Ovary (tissue), 9 donors: Measurements from ENCODE around the gene SFTPD. TPM values are rescaled to one million over a fixed set of nuclear protein-coding genes. Genes with fewer than 3 reads are reported as not detected.

ENCODE experiments used
- DNase-seq, 5 donors: peaks; one replicate each; pipeline ENCODE4 v3.0.0-alpha.2; 2019 to 2020
- H3K27ac ChIP-seq, 2 donors: fragments of 200-600 bp; one replicate each; pipeline versions ENCODE4 v1.5.1 to v1.8.0; 2019 to 2022
- H3K27me3 ChIP-seq: fragments of 200-600 bp; one replicate; pipeline ENCODE4 v1.8.0; 2022
- H3K36me3 ChIP-seq: fragments of 200-600 bp; sonication (generic); one replicate; pipeline ENCODE4 v1.5.1; 2019
- H3K4me1 ChIP-seq: one replicate; pipeline ENCODE4 v1.8.1; 2013; ENCODE audit warnings: mild to moderate bottlenecking, moderate library complexity; ENCODE audit not compliant: insufficient read depth
- H3K4me3 ChIP-seq: fragments of 200-600 bp; sonication (generic); one replicate; pipeline ENCODE4 v1.5.1; 2017
- H3K9me3 ChIP-seq, 2 donors: fragments of 200-600 bp in 1 of 2; sonication (generic) in 1 of 2; one replicate each; pipeline versions ENCODE4 v1.5.1 to v1.8.1; 2013 to 2019; ENCODE audit warnings: mild to moderate bottlenecking in 1 of 2, moderate library complexity in 1 of 2
- EP300 ChIP-seq: sonication (generic); formaldehyde crosslinking; IDR thresholded peaks from one replicate; pipeline ENCODE4 v1.6.1; 2017; ENCODE audit warnings: antibody characterized with exemption
- POLR2A ChIP-seq: fragments of 450-650 bp; IDR thresholded peaks from one replicate; pipeline ENCODE4 v1.6.1; 2017; ENCODE audit warnings: antibody characterized with exemption, mild to moderate bottlenecking, moderate library complexity
- WGBS, 3 donors: extraction: QIAGEN DNeasy Blood & Tissue Kit in 1 of 3; methylation state at CpG; one replicate each; pipeline versions ENCODE4 v1.1.5 to v1.1.7; 2013 to 2017; 5-methylcytosine and 5-hydroxymethylcytosine counted together
- intact Hi-C, 4 donors: fragments of 100-400 bp; cut with DNase I; formaldehyde crosslinking; loops; one replicate each; pipeline versions ENCODE4 v1.11.0 to v1.15.1; 2022 to 2023
- polyA plus RNA-seq, 2 donors: library from polyadenylated mRNA; stranded (reverse); fragments of 200-250 nt in 1 of 2; fragments of 350-450 nt in 1 of 2; fragmentation: Illumina TruSeq in 1 of 2; extraction: RNeasy Lipid Tissue Mini Kit (QIAGEN cat#74804) in 1 of 2; gene quantifications; one replicate each; pipeline ENCODE4 v1.2.3, GENCODE V29; 2013 to 2014
- total RNA-seq, 7 donors: library from RNA; depleted of rRNA in 2 of 7; stranded (reverse); fragments of >200 nt in 2 of 7; fragmentation: NEBNext Ultra II Directional in 3 of 7; extraction: Animal tissue kit (Norgen Biotek cat#: 25700) in 3 of 7; gene quantifications; one replicate each; pipeline versions ENCODE4 v1.1.0 to v1.2.4, GENCODE V29; 2016 to 2023
- TF ChIP-seq, protein P1 (sequence below), 3 donors: fragments of 450-650 bp in 2 of 3; fragments of 200-600 bp in 1 of 3; IDR thresholded peaks; one replicate each; pipeline versions ENCODE4 v1.5.1 to v1.8.0; 2016 to 2022; ENCODE audit warnings: antibody characterized with exemption in 3 of 3, mild to moderate bottlenecking in 1 of 3
- donor health status: DM: no; HTN: no; CAD: no; lungs with moderate emphysema.
- donor health status: DM: no; HTN: no; CAD: no.
- donor health status: Bipolar disorder and iron deficiency.
- donor health status: DM: yes; HTN: yes; CAD: no.
- donor health status: DM: no; HTN: no; CAD: no.
- donor health status: DM: yes; HTN: yes; CAD: no.

SFTPD gene
- total and polyA plus RNA-seq, 9 donors: 0.15 to 2.2 (median 0.30) TPM; not detected in 2

DNA sequence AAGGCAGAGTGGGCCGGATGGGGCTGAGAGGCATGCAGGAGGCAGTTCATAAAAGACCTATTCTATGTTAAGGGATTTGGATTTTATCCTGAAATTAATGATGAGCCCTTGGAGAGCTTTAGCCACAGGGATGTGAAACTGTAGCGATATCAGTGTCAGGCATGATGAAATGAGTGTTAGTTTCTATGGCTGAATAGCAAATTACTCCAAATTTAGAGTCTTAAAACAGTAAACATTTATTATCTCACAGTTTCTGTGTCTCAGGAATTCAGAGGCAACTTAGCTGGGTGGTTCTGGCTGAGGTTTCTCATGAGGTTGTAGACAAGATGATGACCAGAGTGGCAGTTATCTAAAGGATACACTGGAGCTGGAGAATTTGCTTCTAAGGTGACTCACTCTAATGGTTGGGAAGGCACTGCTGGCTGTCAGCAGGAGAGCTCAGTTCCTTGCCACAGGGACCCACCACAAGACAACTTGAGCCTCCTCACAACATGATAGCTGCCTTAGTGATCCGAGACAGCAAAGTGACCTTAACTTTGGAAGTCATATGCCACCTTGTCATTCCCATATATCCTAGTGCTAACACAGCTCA lies 36.7 kb upstream of the SFTPD start:
- no peaks in the 10 kb centered on the region for H3K36me3 ChIP-seq
- H3K27me3 ChIP-seq: no peaks in the 10 kb centered on the region
- no peaks in the 10 kb centered on the region for H3K9me3 ChIP-seq
- intact Hi-C loops: no loop called here
- 40 to 61% (median 57%) methylated on average over 3 of the region's 3 CpGs for WGBS, 3 donors
- DNase-seq: no peak
- no peak overlapping the region for H3K4me3 ChIP-seq
- no peak overlapping the region for H3K27ac ChIP-seq
- H3K4me1 ChIP-seq: peaks cover 2% of the 10 kb centered on the region
- TF ChIP-seq, protein P1, sequence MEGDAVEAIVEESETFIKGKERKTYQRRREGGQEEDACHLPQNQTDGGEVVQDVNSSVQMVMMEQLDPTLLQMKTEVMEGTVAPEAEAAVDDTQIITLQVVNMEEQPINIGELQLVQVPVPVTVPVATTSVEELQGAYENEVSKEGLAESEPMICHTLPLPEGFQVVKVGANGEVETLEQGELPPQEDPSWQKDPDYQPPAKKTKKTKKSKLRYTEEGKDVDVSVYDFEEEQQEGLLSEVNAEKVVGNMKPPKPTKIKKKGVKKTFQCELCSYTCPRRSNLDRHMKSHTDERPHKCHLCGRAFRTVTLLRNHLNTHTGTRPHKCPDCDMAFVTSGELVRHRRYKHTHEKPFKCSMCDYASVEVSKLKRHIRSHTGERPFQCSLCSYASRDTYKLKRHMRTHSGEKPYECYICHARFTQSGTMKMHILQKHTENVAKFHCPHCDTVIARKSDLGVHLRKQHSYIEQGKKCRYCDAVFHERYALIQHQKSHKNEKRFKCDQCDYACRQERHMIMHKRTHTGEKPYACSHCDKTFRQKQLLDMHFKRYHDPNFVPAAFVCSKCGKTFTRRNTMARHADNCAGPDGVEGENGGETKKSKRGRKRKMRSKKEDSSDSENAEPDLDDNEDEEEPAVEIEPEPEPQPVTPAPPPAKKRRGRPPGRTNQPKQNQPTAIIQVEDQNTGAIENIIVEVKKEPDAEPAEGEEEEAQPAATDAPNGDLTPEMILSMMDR (IDR thresholded peaks at IDR 0.05): no peak
- TF ChIP-seq POLR2A (no peak), EP300 (no peak)

DNA sequence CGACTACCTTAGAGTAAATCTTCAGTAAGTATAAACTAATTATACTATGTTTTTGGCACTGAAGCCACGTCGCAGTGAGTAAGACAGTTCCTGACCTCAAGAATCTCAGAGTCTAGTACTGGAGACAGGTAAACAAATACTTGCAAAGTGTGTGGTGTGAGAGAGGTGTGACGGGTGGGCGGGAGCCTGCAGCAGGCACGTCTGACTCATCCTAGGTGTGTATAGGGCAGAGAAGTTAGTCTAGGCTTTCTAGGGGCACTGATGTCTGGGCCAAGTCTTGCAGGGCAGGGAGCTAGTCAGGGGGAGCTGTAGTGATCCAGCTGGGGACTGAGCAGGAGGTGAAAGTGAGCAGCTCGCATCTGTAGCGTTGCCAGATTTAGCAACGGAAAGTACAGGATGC lies 35.9 kb upstream of the SFTPD start:
- peaks cover 2% of the 10 kb centered on the region for H3K4me1 ChIP-seq
- no peak overlapping the region for H3K27ac ChIP-seq
- TF ChIP-seq POLR2A (no peak), EP300 (no peak)
- TF ChIP-seq, protein P1 (IDR thresholded peaks at IDR 0.05): no peak
- intact Hi-C loops: no loop called here
- no peaks in the 10 kb centered on the region for H3K9me3 ChIP-seq
- no peak overlapping the region for H3K4me3 ChIP-seq
- H3K36me3 ChIP-seq: no peaks in the 10 kb centered on the region
- WGBS, 3 donors: 48 to 62% (median 60%) methylated on average over 9 of the region's 9 CpGs
- no peaks in the 10 kb centered on the region for H3K27me3 ChIP-seq
- DNase-seq: no peak

DNA sequence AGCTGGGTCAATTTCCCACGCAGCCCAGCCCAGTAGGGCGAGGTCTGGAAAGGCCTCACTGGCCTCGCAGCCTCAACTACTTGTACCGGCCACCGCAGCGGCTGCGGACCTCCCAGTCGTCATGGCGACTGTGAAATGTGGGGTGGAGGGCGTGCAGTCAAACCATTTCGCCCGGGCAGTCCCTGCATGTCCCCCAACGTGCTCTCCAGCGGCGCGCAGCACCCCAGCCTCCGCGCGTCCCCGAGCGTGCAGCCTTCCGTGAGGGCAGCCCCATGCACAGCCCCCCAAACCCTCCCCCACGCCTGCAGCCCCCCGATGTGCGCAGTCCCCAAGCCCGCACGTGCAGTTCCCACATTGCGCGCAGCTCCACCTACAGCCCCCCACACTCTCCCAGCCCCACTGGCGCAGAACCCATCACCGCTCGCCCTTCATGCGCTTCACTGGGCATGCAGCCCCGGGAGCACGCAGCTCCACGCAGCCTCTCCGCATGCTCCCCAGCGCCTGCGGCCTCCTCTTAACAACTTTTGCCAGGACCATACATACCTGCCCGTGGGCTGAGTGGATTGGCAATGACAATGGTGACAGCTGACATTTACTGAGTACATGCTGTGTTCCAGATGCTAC lies 34.5 kb upstream of the SFTPD start:
- Histone ChIP-seq H3K4me1 (peaks cover 2% of the 10 kb centered on the region), H3K9me3 (no peaks in the 10 kb centered on the region), H3K4me3 (no peak overlapping the region), H3K27me3 (no peaks in the 10 kb centered on the region), H3K36me3 (no peaks in the 10 kb centered on the region), H3K27ac (no peak overlapping the region)
- TF ChIP-seq, protein P1 (IDR thresholded peaks at IDR 0.05): no peak
- TF ChIP-seq EP300: no peak
- WGBS, 3 donors: 47 to 68% (median 53%) methylated on average over 36 to 40 of the region's 40 CpGs
- DNase-seq: no peak
- intact Hi-C loops: no loop called here

DNA sequence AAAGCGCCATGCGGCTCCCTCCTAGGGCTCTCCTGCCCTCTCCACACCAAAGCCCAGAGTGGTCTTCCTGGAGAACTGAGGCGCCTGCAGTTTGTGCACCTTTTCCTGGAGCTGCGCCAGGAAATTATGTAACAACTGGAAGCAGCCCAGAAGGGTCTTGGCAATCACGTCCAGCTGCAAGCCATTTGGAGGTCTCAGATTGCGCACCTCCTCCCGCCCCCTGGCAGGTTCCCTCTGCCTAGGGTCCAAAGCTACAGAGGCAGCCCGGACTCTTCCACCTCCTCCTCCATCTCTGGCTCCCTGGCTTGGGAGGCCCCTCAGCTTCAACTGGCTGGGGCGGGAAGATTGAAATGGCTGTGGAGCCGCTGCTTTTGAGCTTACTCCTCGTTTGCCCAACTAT lies 34.0 kb upstream of the SFTPD start:
- H3K9me3 ChIP-seq: no peaks in the 10 kb centered on the region
- no peak overlapping the region for H3K4me3 ChIP-seq
- 25 to 42% (median 26%) methylated on average over 11 of the region's 11 CpGs for WGBS, 3 donors
- TF ChIP-seq POLR2A: no peak
- TF ChIP-seq, protein P1 (IDR thresholded peaks at IDR 0.05): no peak
- no peak for TF ChIP-seq EP300
- peaks cover 2% of the 10 kb centered on the region for H3K4me1 ChIP-seq
- H3K27ac ChIP-seq: no peak overlapping the region
- peak in 1 of 5 donors; percentile 21 for DNase-seq
- intact Hi-C loops: no loop called here
- no peaks in the 10 kb centered on the region for H3K36me3 ChIP-seq
- H3K27me3 ChIP-seq: no peaks in the 10 kb centered on the region
